MM.1S (cell line): Measurements from ENCODE around the gene KSR2.

Experiments
- DNase-seq: peaks from one replicate; pipeline ENCODE4 v3.0.0-alpha.2; 2015
- H2AFZ ChIP-seq: fragments of 300-600 bp; sonication (generic); 2 replicates; pipeline ENCODE4 v1.6.0; 2016; ENCODE audit warnings: antibody characterized with exemption, low read length
- H3F3A ChIP-seq: fragments of 300-600 bp; sonication (generic); 2 replicates; pipeline ENCODE4 v1.6.1; 2016; ENCODE audit warnings: mild to moderate bottlenecking, antibody characterized with exemption, low read length, moderate library complexity, mixed read lengths; ENCODE audit not compliant: insufficient read depth
- H3K27ac ChIP-seq: fragments of 300-600 bp; sonication (generic); 2 replicates; pipeline ENCODE4 v1.5.1; 2016; ENCODE audit warnings: mild to moderate bottlenecking, low read length
- H3K27me3 ChIP-seq: fragments of 300-600 bp; sonication (generic); replicated peaks from 2 replicates; pipeline ENCODE4 v1.6.0; 2016; ENCODE audit warnings: low read length; ENCODE audit not compliant: insufficient read depth
- H3K36me3 ChIP-seq: fragments of 300-600 bp; sonication (generic); replicated peaks from 2 replicates; pipeline ENCODE4 v1.6.1; 2016; ENCODE audit warnings: mild to moderate bottlenecking, low read length, mixed read lengths; ENCODE audit not compliant: insufficient read depth
- H3K4me1 ChIP-seq: fragments of 300-600 bp; sonication (generic); 2 replicates; pipeline ENCODE4 v1.6.1; 2016; ENCODE audit warnings: low read length, mixed read lengths
- H3K4me2 ChIP-seq: fragments of 300-600 bp; sonication (generic); 2 replicates; pipeline ENCODE4 v1.6.0; 2016; ENCODE audit warnings: low read depth, low read length
- H3K4me3 ChIP-seq: fragments of 300-600 bp; sonication (generic); 2 replicates; pipeline ENCODE4 v1.5.1; 2016; ENCODE audit warnings: low read length, mixed read lengths
- H3K79me2 ChIP-seq: fragments of 300-600 bp; sonication (generic); 2 replicates; pipeline ENCODE4 v1.6.1; 2016; ENCODE audit warnings: mixed run types, low read length, mixed read lengths
- H3K9ac ChIP-seq: fragments of 300-600 bp; sonication (generic); 2 replicates; pipeline ENCODE4 v1.6.1; 2016; ENCODE audit warnings: low read length, mixed read lengths
- H3K9me2 ChIP-seq: fragments of 300-600 bp; sonication (generic); replicated peaks from 2 replicates; pipeline ENCODE4 v1.6.1; 2016; ENCODE audit warnings: mild to moderate bottlenecking, low read length, mixed read lengths; ENCODE audit not compliant: insufficient read depth
- H3K9me3 ChIP-seq: fragments of 300-600 bp; sonication (generic); replicated peaks from 2 replicates; pipeline ENCODE4 v1.6.1; 2016; ENCODE audit warnings: mild to moderate bottlenecking, low read length, mixed read lengths; ENCODE audit not compliant: insufficient read depth
- H4K20me1 ChIP-seq: fragments of 300-600 bp; sonication (generic); 2 replicates; pipeline ENCODE4 v1.6.1; 2016; ENCODE audit warnings: mild to moderate bottlenecking, low read length, moderate library complexity, mixed read lengths; ENCODE audit not compliant: insufficient read depth
- EZH2 ChIP-seq: fragments of 300-600 bp; sonication (generic); optimal IDR thresholded peaks from 2 replicates; pipeline ENCODE3; 2017; ENCODE audit warnings: low read depth, mild to moderate bottlenecking, antibody characterized with exemption, low read length, mixed read lengths
- EZH2phosphoT487 ChIP-seq: fragments of 300-600 bp; sonication (generic); IDR thresholded peaks from 2 replicates; pipeline ENCODE4 v1.6.1; 2018; ENCODE audit warnings: antibody characterized with exemption, low read length
- TF ChIP-seq, protein P1 (sequence below): fragments of 300-600 bp; sonication (generic); IDR thresholded peaks from 2 replicates; pipeline ENCODE4 v1.5.1; 2016; ENCODE audit warnings: antibody characterized with exemption, low read length, mixed read lengths

KSR2 gene

DNA sequence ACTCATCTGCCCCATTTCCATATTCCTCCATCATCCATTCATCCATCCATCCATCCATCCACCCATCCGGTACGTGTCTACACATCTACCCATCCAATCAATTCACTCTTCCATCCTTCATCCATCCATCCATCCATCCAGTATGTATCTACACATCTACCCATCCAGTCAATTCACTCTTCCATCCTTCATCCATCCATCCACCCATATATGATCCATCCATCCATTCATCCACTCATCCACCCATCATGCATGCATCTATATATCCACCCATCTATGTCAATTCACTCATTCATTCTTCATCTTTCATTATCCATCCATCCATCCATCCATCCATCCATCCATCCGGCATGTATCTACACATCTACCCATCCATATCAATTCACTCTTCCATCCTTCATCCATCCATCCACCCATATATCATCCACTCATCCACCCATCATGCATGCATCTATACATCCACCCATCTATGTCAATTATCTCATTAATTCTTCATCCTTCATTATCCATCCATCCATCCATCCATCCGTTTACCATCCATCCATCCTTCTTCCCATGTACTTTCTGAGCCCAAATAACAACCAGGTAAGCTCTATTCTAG is 498.8 kb downstream of the KSR2 start:
- no peak for DNase-seq
- Histone ChIP-seq H3K27ac (no peak overlapping the region), H3K27me3 (no peaks in the 10 kb centered on the region), H4K20me1 (no peaks in the 10 kb centered on the region), H3K36me3 (no peaks in the 10 kb centered on the region), H3K9me3 (no peaks in the 10 kb centered on the region), H3F3A (no peaks in the 10 kb centered on the region), H3K9ac (no peak overlapping the region), H3K4me1 (no peaks in the 10 kb centered on the region), H2AFZ (no peak overlapping the region), H3K4me3 (no peak overlapping the region), H3K9me2 (no peaks in the 10 kb centered on the region), H3K4me2 (no peak overlapping the region), H3K79me2 (no peaks in the 10 kb centered on the region)
- TF ChIP-seq, protein P1, sequence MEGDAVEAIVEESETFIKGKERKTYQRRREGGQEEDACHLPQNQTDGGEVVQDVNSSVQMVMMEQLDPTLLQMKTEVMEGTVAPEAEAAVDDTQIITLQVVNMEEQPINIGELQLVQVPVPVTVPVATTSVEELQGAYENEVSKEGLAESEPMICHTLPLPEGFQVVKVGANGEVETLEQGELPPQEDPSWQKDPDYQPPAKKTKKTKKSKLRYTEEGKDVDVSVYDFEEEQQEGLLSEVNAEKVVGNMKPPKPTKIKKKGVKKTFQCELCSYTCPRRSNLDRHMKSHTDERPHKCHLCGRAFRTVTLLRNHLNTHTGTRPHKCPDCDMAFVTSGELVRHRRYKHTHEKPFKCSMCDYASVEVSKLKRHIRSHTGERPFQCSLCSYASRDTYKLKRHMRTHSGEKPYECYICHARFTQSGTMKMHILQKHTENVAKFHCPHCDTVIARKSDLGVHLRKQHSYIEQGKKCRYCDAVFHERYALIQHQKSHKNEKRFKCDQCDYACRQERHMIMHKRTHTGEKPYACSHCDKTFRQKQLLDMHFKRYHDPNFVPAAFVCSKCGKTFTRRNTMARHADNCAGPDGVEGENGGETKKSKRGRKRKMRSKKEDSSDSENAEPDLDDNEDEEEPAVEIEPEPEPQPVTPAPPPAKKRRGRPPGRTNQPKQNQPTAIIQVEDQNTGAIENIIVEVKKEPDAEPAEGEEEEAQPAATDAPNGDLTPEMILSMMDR = no peak
- TF ChIP-seq EZH2phosphoT487 (no peak), EZH2 (no peak)

DNA sequence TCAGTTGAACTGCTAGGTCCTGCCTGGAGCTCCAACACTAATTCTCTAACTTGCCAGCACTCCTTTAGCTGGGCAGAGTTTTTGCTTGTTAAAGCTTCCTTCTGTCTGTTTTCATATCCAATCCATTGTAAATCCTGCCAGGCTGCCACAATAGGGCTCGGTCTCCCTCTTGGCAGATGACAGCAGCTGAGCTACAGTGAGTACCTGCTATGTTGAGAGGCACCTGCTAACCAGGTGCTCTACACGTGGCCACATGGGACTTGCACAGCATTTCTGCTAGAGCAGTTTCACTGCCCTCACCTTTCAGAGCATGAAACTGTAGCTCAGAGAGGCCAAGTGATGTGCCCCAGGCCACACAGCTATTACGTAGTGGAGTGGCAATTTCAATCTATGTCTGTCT is 500.8 kb downstream of the KSR2 start:
- H3K79me2 ChIP-seq = no peaks in the 10 kb centered on the region
- TF ChIP-seq EZH2 (no peak), EZH2phosphoT487 (no peak)
- TF ChIP-seq, protein P1 = no peak
- H3F3A ChIP-seq = no peaks in the 10 kb centered on the region
- no peaks in the 10 kb centered on the region for H3K4me1 ChIP-seq
- no peaks in the 10 kb centered on the region for H4K20me1 ChIP-seq
- no peak for DNase-seq
- H3K36me3 ChIP-seq = no peaks in the 10 kb centered on the region
- H2AFZ ChIP-seq = no peak overlapping the region
- no peaks in the 10 kb centered on the region for H3K9me3 ChIP-seq
- no peak overlapping the region for H3K4me2 ChIP-seq
- no peak overlapping the region for H3K9ac ChIP-seq
- no peak overlapping the region for H3K4me3 ChIP-seq
- no peaks in the 10 kb centered on the region for H3K9me2 ChIP-seq
- H3K27ac ChIP-seq = no peak overlapping the region
- no peaks in the 10 kb centered on the region for H3K27me3 ChIP-seq

DNA sequence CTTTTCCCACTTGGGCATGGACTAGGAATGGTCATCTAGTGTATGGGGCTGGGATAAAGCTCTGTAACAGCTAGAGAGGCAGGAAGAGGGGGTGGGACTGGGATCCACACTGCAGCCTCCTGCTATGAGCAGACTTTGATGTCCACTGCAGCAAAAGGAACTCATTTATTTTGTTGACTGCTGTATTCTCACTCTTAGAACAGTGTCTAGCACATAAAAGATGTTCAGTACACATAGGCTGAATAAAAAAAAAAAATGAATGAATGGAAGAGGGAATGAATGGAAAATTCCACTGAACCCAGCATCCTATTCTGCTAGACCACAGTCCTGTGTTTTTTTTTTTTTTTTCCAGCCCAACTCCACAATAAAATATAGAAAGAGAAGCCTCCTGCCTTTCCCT is 501.2 kb downstream of the KSR2 start:
- no peaks in the 10 kb centered on the region for H3K4me1 ChIP-seq
- TF ChIP-seq, protein P1 = no peak
- TF ChIP-seq EZH2 = no peak
- no peak for TF ChIP-seq EZH2phosphoT487
- H4K20me1 ChIP-seq = no peaks in the 10 kb centered on the region

More for the DNA sequence above, 501.2 kb downstream of the KSR2 start:
- no peak overlapping the region for H3K9ac ChIP-seq
- H3K4me3 ChIP-seq = no peak overlapping the region
- no peaks in the 10 kb centered on the region for H3K9me3 ChIP-seq
- H2AFZ ChIP-seq = no peak overlapping the region
- no peaks in the 10 kb centered on the region for H3F3A ChIP-seq
- no peaks in the 10 kb centered on the region for H3K79me2 ChIP-seq
- no peak overlapping the region for H3K27ac ChIP-seq
- H3K27me3 ChIP-seq = no peaks in the 10 kb centered on the region
- H3K36me3 ChIP-seq = no peaks in the 10 kb centered on the region
- no peak for DNase-seq
- H3K9me2 ChIP-seq = no peaks in the 10 kb centered on the region
- no peak overlapping the region for H3K4me2 ChIP-seq
